Measurements from ENCODE around the gene LRRK1.

GRCh38 chr15:100893261-100893963 is 25.7 kb upstream of the LRRK1 start:
- TF ChIP-seq POLR2A (IDR thresholded peaks at IDR 0.05) (no peak), CTCF (IDR thresholded peaks at IDR 0.05) (no peak), EP300 (IDR thresholded peaks at IDR 0.05) (no peak)
